GM12891 (cell line): Measurements from ENCODE around the gene DCBLD2.

Experiments
- POLR2A ChIP-seq: IDR thresholded peaks from 2 replicates; pipeline ENCODE4 v1.6.1; 2011; ENCODE audit warnings: low read depth, low read length, control low read depth
- POLR2AphosphoS5 ChIP-seq: IDR thresholded peaks from 2 replicates; pipeline ENCODE4 v1.6.1; 2011; ENCODE audit warnings: low read depth, low read length, control low read depth
- POU2F2 ChIP-seq: IDR thresholded peaks from 2 replicates; pipeline ENCODE4 v1.6.1; 2011; ENCODE audit warnings: low read depth, mild to moderate bottlenecking, control low read depth, low read length, moderate library complexity
- SPI1 ChIP-seq: IDR thresholded peaks from 2 replicates; pipeline ENCODE4 v1.6.1; 2011; ENCODE audit warnings: low read depth, low read length, control low read depth
- TAF1 ChIP-seq: IDR thresholded peaks from 2 replicates; pipeline ENCODE4 v1.6.1; 2011; ENCODE audit warnings: low read depth, low read length, control low read depth

DNA sequence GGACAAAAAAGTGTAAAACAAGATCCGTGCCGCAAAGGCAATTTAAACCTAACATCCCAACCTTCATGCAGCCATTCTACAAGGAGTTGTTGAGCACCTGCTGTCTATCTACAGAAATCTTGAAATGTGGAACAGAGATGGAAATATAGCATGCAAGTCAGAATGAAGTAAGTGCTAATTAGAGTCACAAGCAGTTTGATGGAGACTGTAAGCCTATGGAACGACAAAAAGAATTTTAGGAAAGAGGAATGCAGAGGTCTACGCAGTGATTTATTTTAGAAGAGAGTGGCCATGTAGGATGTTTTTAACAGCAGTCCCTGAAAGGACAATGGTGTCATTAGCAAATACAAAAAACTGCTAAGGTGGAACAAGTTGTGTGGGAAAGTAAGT is 851 bp upstream of the DCBLD2 start:
- TF ChIP-seq POLR2A (no peak), TAF1 (no peak), POU2F2 (no peak), POLR2AphosphoS5 (no peak), SPI1 (no peak)
